SK-N-SH treated with all-trans-retinoic acid at 6 μM for 48 hours (cell line): ENCODE results near the gene PLA2G4C.

Source experiments
- ATAC-seq: fragments of 200-7000 bp; cut with Tn5 transposase; 3 replicates; pipeline ENCODE4 v1.9.1; 2020; ENCODE audit warnings: mild to moderate bottlenecking, moderate library complexity
- ARNTL ChIP-seq: fragments of 450-650 bp; formaldehyde crosslinking; IDR thresholded peaks from 2 replicates; pipeline ENCODE4 v1.5.0; 2020; ENCODE audit warnings: low read depth, mild to moderate bottlenecking, moderate library complexity, borderline replicate concordance
- CREB5 ChIP-seq: fragments of 250-450 bp; sonication (Bioruptor Pico); IDR thresholded peaks from 2 replicates; pipeline ENCODE4 v1.5.1; 2020; ENCODE audit warnings: low read depth, mild to moderate bottlenecking, moderate library complexity
- CSDC2 ChIP-seq: fragments of 250-450 bp; sonication (Bioruptor Pico); IDR thresholded peaks from 2 replicates; pipeline ENCODE4 v1.5.0; 2020; ENCODE audit warnings: mild to moderate bottlenecking, moderate library complexity
- CSRNP3 ChIP-seq: fragments of 250-450 bp; sonication (Bioruptor Pico); IDR thresholded peaks from 2 replicates; pipeline ENCODE4 v1.5.1; 2021; ENCODE audit warnings: mild to moderate bottlenecking, moderate library complexity
- ISL1 ChIP-seq: fragments of 250-450 bp; sonication (Bioruptor Pico); IDR thresholded peaks from 2 replicates; pipeline ENCODE4 v2.1.2; 2022; ENCODE audit warnings: mild to moderate bottlenecking, moderate library complexity
- PATZ1 ChIP-seq: fragments of 250-450 bp; sonication (Bioruptor Pico); IDR thresholded peaks from 2 replicates; pipeline ENCODE4 v1.8.0; 2020; ENCODE audit warnings: mild to moderate bottlenecking, moderate library complexity, borderline replicate concordance
- POU6F1 ChIP-seq: fragments of 250-450 bp; sonication (Bioruptor Pico); IDR thresholded peaks from 2 replicates; pipeline ENCODE4 v1.8.0; 2021; ENCODE audit warnings: low read depth, mild to moderate bottlenecking, moderate library complexity, borderline replicate concordance
- PPARA ChIP-seq: fragments of 250-450 bp; sonication (Bioruptor Pico); IDR thresholded peaks from 2 replicates; pipeline ENCODE4 v1.5.0; 2020; ENCODE audit warnings: mild to moderate bottlenecking, borderline replicate concordance
- RARB ChIP-seq: fragments of 250-450 bp; sonication (Bioruptor Pico); IDR thresholded peaks from 2 replicates; pipeline ENCODE4 v1.8.0; 2021; ENCODE audit warnings: mild to moderate bottlenecking, moderate library complexity
- SNAI2 ChIP-seq: fragments of 250-450 bp; sonication (Bioruptor Pico); IDR thresholded peaks from 2 replicates; pipeline ENCODE4 v1.5.0; 2020; ENCODE audit warnings: mild to moderate bottlenecking, moderate library complexity
- TCF4 ChIP-seq: fragments of 250-450 bp; sonication (Bioruptor Pico); IDR thresholded peaks from 2 replicates; pipeline ENCODE4 v1.8.0; 2021; ENCODE audit warnings: mild to moderate bottlenecking, moderate library complexity, borderline replicate concordance
- TOX ChIP-seq: fragments of 250-450 bp; sonication (Bioruptor Pico); IDR thresholded peaks from 2 replicates; pipeline ENCODE4 v1.8.0; 2021; ENCODE audit warnings: mild to moderate bottlenecking, moderate library complexity, borderline replicate concordance
- TSHZ2 ChIP-seq: fragments of 250-450 bp; sonication (Bioruptor Pico); IDR thresholded peaks from 2 replicates; pipeline ENCODE4 v1.5.0; 2020; ENCODE audit warnings: mild to moderate bottlenecking, moderate library complexity
- ZC3H10 ChIP-seq: fragments of 250-450 bp; sonication (Bioruptor Pico); IDR thresholded peaks from 2 replicates; pipeline ENCODE4 v1.5.1; 2021; ENCODE audit warnings: mild to moderate bottlenecking, moderate library complexity
- ZFP3 ChIP-seq: fragments of 250-450 bp; sonication (Bioruptor Pico); IDR thresholded peaks from 2 replicates; pipeline ENCODE4 v1.5.0; 2020; ENCODE audit warnings: mild to moderate bottlenecking, moderate library complexity
- ZFP30 ChIP-seq: fragments of 450-650 bp; formaldehyde crosslinking; IDR thresholded peaks from 2 replicates; pipeline ENCODE4 v1.5.0; 2022; ENCODE audit warnings: mild to moderate bottlenecking, moderate library complexity
- ZNF70 ChIP-seq: fragments of 450-650 bp; formaldehyde crosslinking; IDR thresholded peaks from 2 replicates; pipeline ENCODE4 v1.5.0; 2020; ENCODE audit warnings: mild to moderate bottlenecking, moderate library complexity
- ZNF8 ChIP-seq: fragments of 450-650 bp; formaldehyde crosslinking; IDR thresholded peaks from 2 replicates; pipeline ENCODE4 v1.5.0; 2020; ENCODE audit warnings: mild to moderate bottlenecking, moderate library complexity

Gene PLA2G4C

GRCh38 chr19:48060381-48060780, 50.2 kb downstream of the PLA2G4C start:
- ATAC-seq, result no peak
- TF ChIP-seq RARB (CRISPR knock-in tag), result no peak
- TF ChIP-seq ZC3H10 (CRISPR knock-in tag), result no peak
- TF ChIP-seq ISL1 (CRISPR knock-in tag), result no peak
- no peak for TF ChIP-seq ZNF70 (CRISPR knock-in tag)
- no peak for TF ChIP-seq PATZ1 (CRISPR knock-in tag)
- no peak for TF ChIP-seq TSHZ2 (CRISPR knock-in tag)
- TF ChIP-seq ZFP30 (CRISPR knock-in tag), result no peak
- TF ChIP-seq TCF4 (CRISPR knock-in tag), result no peak
- TF ChIP-seq ZNF8 (CRISPR knock-in tag), result no peak
- TF ChIP-seq POU6F1 (CRISPR knock-in tag), result no peak
- TF ChIP-seq ZFP3 (CRISPR knock-in tag), result no peak
- TF ChIP-seq CSDC2 (CRISPR knock-in tag), result no peak

- TF ChIP-seq POU6F1 (CRISPR knock-in tag) (no peak), PPARA (no peak), TOX (CRISPR knock-in tag) (no peak), CREB5 (CRISPR knock-in tag) (no peak)
Observed at GRCh38 chr19:48059331-48059730, 51.3 kb downstream of the PLA2G4C start.

GRCh38 chr19:48053856-48054255, 56.8 kb downstream of the PLA2G4C start:
- no peak for TF ChIP-seq PATZ1 (CRISPR knock-in tag)
- no peak for TF ChIP-seq CSRNP3 (CRISPR knock-in tag)
- no peak for TF ChIP-seq ARNTL
- TF ChIP-seq ZFP30 (CRISPR knock-in tag), result no peak
- no peak for TF ChIP-seq SNAI2
- no peak for TF ChIP-seq ZNF8 (CRISPR knock-in tag)

More at GRCh38 chr19:48059331-48059730, 51.3 kb downstream of the PLA2G4C start:
- no peak for ATAC-seq

More at GRCh38 chr19:48053856-48054255, 56.8 kb downstream of the PLA2G4C start:
- no peak for ATAC-seq
